Measurements from ENCODE around the gene CNIH2. TPM values are rescaled to one million over a fixed set of nuclear protein-coding genes. Genes with fewer than 3 reads are reported as not detected.
A peak's percentile ranks its signal among the peaks of the same experiment; 100 is the strongest.

The CNIH2 gene
- total and polyA plus RNA-seq, 2 donors (not counting 1 experiment from before 2014, with no cell fraction given), result 0.92 to 2.0 TPM

DNA sequence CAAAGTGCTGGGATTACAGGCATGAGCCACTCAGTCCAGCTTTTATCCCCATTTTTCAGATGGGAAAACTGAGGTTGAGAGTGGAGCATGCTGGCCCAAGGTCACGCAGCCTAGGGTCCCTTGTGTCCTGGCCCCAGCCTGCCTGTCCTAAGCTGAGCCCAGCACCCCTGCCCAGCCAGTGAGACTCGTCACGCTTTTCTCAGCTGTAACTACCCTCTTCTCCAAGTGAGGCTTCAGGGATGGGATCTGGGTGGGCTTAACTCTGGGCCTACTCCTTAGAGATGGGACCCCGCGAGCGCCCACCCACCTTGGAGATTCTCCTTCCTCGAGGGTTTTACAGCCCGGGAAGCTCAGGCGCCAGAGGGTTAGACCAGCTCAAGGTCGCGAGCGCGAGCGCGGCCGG lies 13.3 kb downstream of the CNIH2 start:
- peaks cover 12% of the 10 kb centered on the region for H4K20me1 ChIP-seq (ENCODE audit: control insufficient read depth, insufficient read depth, low read length, poor library complexity, severe bottlenecking)
- H3K27ac ChIP-seq (ENCODE audit: low read length in 2 of 2), result no peak overlapping the region
- peak overlapping the region; percentile 37 for H3K9ac ChIP-seq (ENCODE audit: low read length)
- 25% methylated on average over 16 of the region's 16 CpGs for WGBS (ENCODE audit: insufficient coverage)
- POLR2A ChIA-PET, result no interaction called here
- H2AFZ ChIP-seq (ENCODE audit: insufficient read depth, low read depth, low read length, poor library complexity, severe bottlenecking), result peak overlapping the region; percentile 71
- TF ChIP-seq, protein P1, sequence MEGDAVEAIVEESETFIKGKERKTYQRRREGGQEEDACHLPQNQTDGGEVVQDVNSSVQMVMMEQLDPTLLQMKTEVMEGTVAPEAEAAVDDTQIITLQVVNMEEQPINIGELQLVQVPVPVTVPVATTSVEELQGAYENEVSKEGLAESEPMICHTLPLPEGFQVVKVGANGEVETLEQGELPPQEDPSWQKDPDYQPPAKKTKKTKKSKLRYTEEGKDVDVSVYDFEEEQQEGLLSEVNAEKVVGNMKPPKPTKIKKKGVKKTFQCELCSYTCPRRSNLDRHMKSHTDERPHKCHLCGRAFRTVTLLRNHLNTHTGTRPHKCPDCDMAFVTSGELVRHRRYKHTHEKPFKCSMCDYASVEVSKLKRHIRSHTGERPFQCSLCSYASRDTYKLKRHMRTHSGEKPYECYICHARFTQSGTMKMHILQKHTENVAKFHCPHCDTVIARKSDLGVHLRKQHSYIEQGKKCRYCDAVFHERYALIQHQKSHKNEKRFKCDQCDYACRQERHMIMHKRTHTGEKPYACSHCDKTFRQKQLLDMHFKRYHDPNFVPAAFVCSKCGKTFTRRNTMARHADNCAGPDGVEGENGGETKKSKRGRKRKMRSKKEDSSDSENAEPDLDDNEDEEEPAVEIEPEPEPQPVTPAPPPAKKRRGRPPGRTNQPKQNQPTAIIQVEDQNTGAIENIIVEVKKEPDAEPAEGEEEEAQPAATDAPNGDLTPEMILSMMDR (IDR thresholded peaks at IDR 0.05), result no peak
- TF ChIP-seq EZH2 (IDR thresholded peaks at IDR 0.05; ENCODE audit: borderline replicate concordance, insufficient read depth, low read depth, low read length, poor library complexity, severe bottlenecking), result no peak
- Mint-ChIP-seq H3K27ac (no peak overlapping the region), H3K4me1 (peaks cover 37% of the 10 kb centered on the region), H3K9me3 (ENCODE audit: insufficient read depth) (no peaks in the 10 kb centered on the region), H3K27me3 (peaks cover 16% of the 10 kb centered on the region), H3K4me3 (peak overlapping the region; percentile 95)
- peaks cover 2 to 33% (median 15%) of the 10 kb centered on the region in 4 experiments for H3K27me3 ChIP-seq (replicated peaks in 1 of 4; ENCODE audit: control extremely low read depth in 1 of 4, control insufficient read depth in 3 of 4, insufficient read depth in 4 of 4, low read length in 3 of 4)
- H3K9me3 ChIP-seq (ENCODE audit: control extremely low read depth in 1 of 3, control insufficient read depth in 2 of 3, insufficient read depth in 1 of 3, low read length in 2 of 3), result peaks cover 0 to 4% (median 0%) of the 10 kb centered on the region in 3 donors
- peak overlapping the region; percentile 96 for H3K4me2 ChIP-seq (replicated peaks; ENCODE audit: low read depth, low read length, poor library complexity, severe bottlenecking)
- ATAC-seq (ENCODE audit: low read depth) (no peak), DNase-seq (no peak)
- peak overlapping the region in 3 of 5 experiments; percentile 18 to 53 (median 35) for H3K4me3 ChIP-seq (ENCODE audit: control extremely low read depth in 1 of 5, extremely low read depth in 1 of 5, insufficient read depth in 1 of 5, low read depth in 2 of 5, low read length in 4 of 5)
- CTCF ChIA-PET, result interaction anchor here (1.2 to 1.5 kb wide), 4 partner anchors 9 to 95 kb away, joined by 4 to 5 read pairs (median 4); no protein-coding TSS in a partner anchor
- intact Hi-C loops (cut with micrococcal nuclease), result no loop called here
- H3K79me2 ChIP-seq (ENCODE audit: control insufficient read depth, insufficient read depth, low read length), result peaks cover 24% of the 10 kb centered on the region
- peaks cover 34 to 39% of the 10 kb centered on the region in 2 donors for H3K4me1 ChIP-seq (ENCODE audit: control insufficient read depth in 2 of 2, insufficient read depth in 2 of 2, low read length in 2 of 2)
- no peaks in the 10 kb centered on the region for H3K36me3 ChIP-seq (replicated peaks in 1 of 2; ENCODE audit: control extremely low read depth in 1 of 2, control insufficient read depth in 1 of 2, extremely low read depth in 1 of 2, insufficient read depth in 2 of 2, low read length in 1 of 2)

DNA sequence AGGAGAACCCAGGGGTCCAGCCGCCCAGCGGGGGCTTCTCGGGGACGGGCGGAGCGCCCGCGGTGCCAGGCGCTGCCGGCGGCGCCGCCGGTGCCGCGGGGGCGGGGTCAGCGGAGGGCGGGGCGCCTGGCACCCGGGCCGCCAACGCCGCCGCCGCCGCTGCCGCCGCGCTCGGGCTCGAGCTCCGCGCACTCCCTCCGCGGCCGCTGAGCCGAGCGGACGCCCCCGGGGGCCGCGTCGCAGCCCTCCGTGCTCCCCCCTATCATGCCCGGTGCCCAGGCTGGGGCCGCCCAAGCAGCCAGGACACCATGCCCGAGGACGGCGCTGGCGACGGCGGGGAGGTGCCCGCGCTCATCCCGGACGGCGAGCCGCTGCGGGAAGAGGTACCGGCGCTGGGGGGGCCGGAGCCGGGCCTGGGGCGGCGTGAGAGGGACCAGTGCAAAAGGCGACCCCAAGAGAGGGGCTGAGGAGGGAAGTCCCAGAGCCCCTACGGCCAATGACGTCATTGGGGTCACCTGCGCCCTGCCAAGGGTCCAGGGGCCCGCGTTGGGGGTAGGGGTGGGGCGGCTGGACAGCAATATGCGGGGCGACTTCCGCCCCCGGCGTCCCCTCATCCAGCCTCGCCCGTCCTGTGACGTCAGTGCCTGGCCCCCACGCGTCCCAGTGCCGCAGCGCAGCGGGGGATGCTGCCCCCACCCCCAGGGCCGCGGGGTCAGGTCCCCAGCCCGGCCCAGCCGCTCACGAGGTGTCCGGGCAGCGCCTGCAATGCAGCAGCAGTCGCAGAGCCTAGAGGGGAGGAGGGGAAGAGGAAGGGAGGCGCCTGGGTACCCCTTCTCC lies 13.9 kb downstream of the CNIH2 start, which contains the start of gene TMEM151A:
Gene TMEM151A (plus strand): TSS at position 189 of the 837 bp plus-strand sequence. CDS start 120 bp downstream, at position 309.
- intact Hi-C loops (cut with micrococcal nuclease), result no loop called here
- peak within 1 kb of the TSS; percentile 71 for H2AFZ ChIP-seq (ENCODE audit: insufficient read depth, low read depth, low read length, poor library complexity, severe bottlenecking)

More for the DNA sequence above, 13.9 kb downstream of the CNIH2 start, which contains the start of gene TMEM151A:
- H3K36me3 ChIP-seq (replicated peaks in 1 of 2; ENCODE audit: control extremely low read depth in 1 of 2, control insufficient read depth in 1 of 2, extremely low read depth in 1 of 2, insufficient read depth in 2 of 2, low read length in 1 of 2), result no peaks in the 10 kb centered on the region
- Mint-ChIP-seq H3K27ac (no peak within 1 kb of the TSS), H3K9me3 (ENCODE audit: insufficient read depth) (no peaks in the 10 kb centered on the region), H3K4me1 (peaks cover 34% of the 10 kb centered on the region), H3K27me3 (peaks cover 18% of the 10 kb centered on the region), H3K4me3 (peak within 1 kb of the TSS; percentile 95)
- 3% methylated on average over 95 of the region's 95 CpGs for WGBS (ENCODE audit: insufficient coverage)
- TF ChIP-seq, protein P1 (IDR thresholded peaks at IDR 0.05), result no peak
- no peak for TF ChIP-seq EZH2 (IDR thresholded peaks at IDR 0.05; ENCODE audit: borderline replicate concordance, insufficient read depth, low read depth, low read length, poor library complexity, severe bottlenecking)
- ChIA-PET POLR2A (no interaction called here), CTCF (interaction anchor here (1.2 to 1.5 kb wide), 4 partner anchors 9 to 94 kb away, joined by 4 to 5 read pairs (median 4); no protein-coding TSS in a partner anchor)
- H3K4me1 ChIP-seq (ENCODE audit: control insufficient read depth in 2 of 2, insufficient read depth in 2 of 2, low read length in 2 of 2), result peaks cover 34 to 39% of the 10 kb centered on the region in 2 donors
- DNase-seq (peak; percentile 62), ATAC-seq (ENCODE audit: low read depth) (no peak)
- peak within 1 kb of the TSS; percentile 96 for H3K4me2 ChIP-seq (replicated peaks; ENCODE audit: low read depth, low read length, poor library complexity, severe bottlenecking)
- peak within 1 kb of the TSS in 3 of 5 experiments; percentile 50 to 55 (median 53) for H3K4me3 ChIP-seq (ENCODE audit: control extremely low read depth in 1 of 5, extremely low read depth in 1 of 5, insufficient read depth in 1 of 5, low read depth in 2 of 5, low read length in 4 of 5)
- H3K79me2 ChIP-seq (ENCODE audit: control insufficient read depth, insufficient read depth, low read length), result peaks cover 19% of the 10 kb centered on the region
- H4K20me1 ChIP-seq (ENCODE audit: control insufficient read depth, insufficient read depth, low read length, poor library complexity, severe bottlenecking), result peaks cover 12% of the 10 kb centered on the region
- peaks cover 0 to 4% (median 0%) of the 10 kb centered on the region in 3 donors for H3K9me3 ChIP-seq (ENCODE audit: control extremely low read depth in 1 of 3, control insufficient read depth in 2 of 3, insufficient read depth in 1 of 3, low read length in 2 of 3)
- H3K27me3 ChIP-seq (replicated peaks in 1 of 4; ENCODE audit: control extremely low read depth in 1 of 4, control insufficient read depth in 3 of 4, insufficient read depth in 4 of 4, low read length in 3 of 4), result peaks cover 2 to 33% (median 15%) of the 10 kb centered on the region in 4 experiments
- H3K27ac ChIP-seq (ENCODE audit: low read length in 2 of 2), result no peak within 1 kb of the TSS
- peak within 1 kb of the TSS; percentile 58 for H3K9ac ChIP-seq (ENCODE audit: low read length)
